ENCODE data around the gene LETM1. TPM values are rescaled to one million over a fixed set of nuclear protein-coding genes. Genes with fewer than 3 reads are reported as not detected.

The LETM1 gene
- total and polyA plus RNA-seq, 2 donors (not counting 3 experiments of a cell fraction or from before 2014, with no cell fraction given), result 25.6 to 62.5 TPM

DNA sequence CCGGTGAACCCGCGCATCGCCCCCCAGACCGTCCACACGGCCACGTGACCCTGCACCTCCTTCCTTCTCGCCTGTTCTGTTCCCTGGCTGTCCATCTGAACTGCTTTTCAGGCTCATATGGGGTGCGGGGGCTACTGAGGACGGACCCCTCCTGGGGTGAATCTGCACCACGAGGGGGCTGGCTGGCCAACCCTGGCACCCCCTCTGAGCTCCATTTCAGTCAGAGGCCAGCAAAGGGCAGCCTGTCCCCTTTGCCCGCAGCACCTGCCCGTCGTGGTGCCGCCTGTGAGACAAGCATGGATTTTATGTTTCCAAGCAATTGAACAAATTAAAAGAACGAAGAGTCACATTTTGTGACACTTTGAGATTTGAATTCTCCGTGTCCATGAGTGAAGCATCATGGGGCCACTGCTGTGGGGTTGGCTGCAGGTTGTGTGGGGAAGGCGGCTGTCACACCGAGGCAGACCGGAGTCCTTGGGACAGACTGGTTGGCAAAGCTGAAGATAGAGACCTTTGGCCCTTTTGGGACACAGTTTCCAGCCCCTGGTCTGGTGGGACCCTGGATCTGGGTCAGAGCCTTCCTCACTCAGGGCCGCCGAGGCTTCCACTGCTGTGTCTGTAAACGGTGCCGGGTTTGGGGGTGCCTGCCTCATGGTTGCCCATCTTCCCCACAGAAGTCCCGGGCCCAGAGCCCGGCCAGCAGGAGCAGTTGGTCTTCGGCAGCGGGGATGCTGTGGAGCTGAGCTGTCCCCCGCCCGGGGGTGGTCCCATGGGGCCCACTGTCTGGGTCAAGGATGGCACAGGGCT, 57.2 kb downstream of the LETM1 start:
- Histone ChIP-seq H4K20me1 (replicated peaks; ENCODE audit: control insufficient read depth, extremely low read depth, insufficient read depth, low read length) (no peaks in the 10 kb centered on the region), H3K4me1 (ENCODE audit: control insufficient read depth, extremely low read depth, insufficient read depth, low read length) (no peaks in the 10 kb centered on the region), H3K36me3 (ENCODE audit: control insufficient read depth in 2 of 2, extremely low read depth in 1 of 2, insufficient read depth in 2 of 2, low read length in 2 of 2) (no peaks in the 10 kb centered on the region), H3K4me2 (ENCODE audit: insufficient read depth, low read length) (no peak overlapping the region), H2AFZ (ENCODE audit: low read depth, low read length) (no peak overlapping the region), H3K9ac (replicated peaks; ENCODE audit: extremely low read depth, insufficient read depth, low read length) (no peak overlapping the region), H3K27ac (ENCODE audit: insufficient read depth, low read depth, low read length) (no peak overlapping the region), H3K9me3 (replicated peaks; ENCODE audit: control insufficient read depth, insufficient read depth, low read length) (no peaks in the 10 kb centered on the region), H3K79me2 (ENCODE audit: control insufficient read depth, insufficient read depth, low read length) (no peaks in the 10 kb centered on the region), H3K9me1 (replicated peaks; ENCODE audit: control insufficient read depth, extremely low read depth, insufficient read depth, low read length) (no peaks in the 10 kb centered on the region), H3K4me3 (replicated peaks in 1 of 3; ENCODE audit: insufficient read depth in 1 of 3, low read depth in 1 of 3, low read length in 3 of 3) (no peak overlapping the region), H3K27me3 (ENCODE audit: control insufficient read depth in 2 of 2, insufficient read depth in 2 of 2, low read length in 2 of 2) (peaks cover 14 to 24% of the 10 kb centered on the region in 2 experiments)
- FAIRE-seq (no peak), DNase-seq (ENCODE audit: low read depth, low spot score) (no peak)
- BruUV-seq (replicated peaks), result no TSS peak
- dilution Hi-C loops (cut with MboI; ENCODE audit: extremely low pct_ligation_motif_present, low sequenced_read_pairs), result no loop called here
- ChIA-PET POLR2A (no interaction called here), CTCF (interaction anchor here (0.7 to 1.5 kb wide), 4 partner anchors 11 to 112 kb away, joined by 3 to 6 read pairs (median 4); no protein-coding TSS in a partner anchor)
- intact Hi-C loops (cut with micrococcal nuclease), result no loop called here
- TF ChIP-seq MAX (IDR thresholded peaks at IDR 0.05; ENCODE audit: insufficient read depth, insufficient read length) (no peak), CTCF (IDR thresholded peaks at IDR 0.05; ENCODE audit: extremely low read depth in 1 of 2, insufficient read depth in 1 of 2, low read depth in 1 of 2, low read length in 2 of 2) (no peak), JUN (IDR thresholded peaks at IDR 0.05; ENCODE audit: borderline replicate concordance, insufficient read depth, insufficient read length, low read depth) (no peak), FOS (IDR thresholded peaks at IDR 0.05; ENCODE audit: borderline replicate concordance, insufficient read depth, low read length) (no peak)

Measured in endothelial cell of umbilical vein (primary cell).